Loucy (cell line): ENCODE measurements around the gene KIRREL3.

Experiments
- H2AFZ ChIP-seq: fragments of 200-600 bp; sonication (generic); 2 replicates; pipeline ENCODE4 v1.6.0; 2016; ENCODE audit warnings: antibody characterized with exemption, mild to moderate bottlenecking, low read length, moderate library complexity
- H3F3A ChIP-seq: fragments of 200-600 bp; 2 replicates; pipeline ENCODE4 v1.6.0; 2016; ENCODE audit warnings: antibody characterized with exemption, low read depth, mild to moderate bottlenecking
- H3K27me3 ChIP-seq: fragments of 200-600 bp; sonication (generic); 2 replicates; pipeline ENCODE4 v1.6.1; 2014; ENCODE audit warnings: low read length, mild to moderate bottlenecking; ENCODE audit not compliant: insufficient read depth, poor library complexity, severe bottlenecking
- H3K36me3 ChIP-seq: fragments of 200-600 bp; sonication (generic); 2 replicates; pipeline ENCODE4 v1.6.1; 2016; ENCODE audit warnings: low read length; ENCODE audit not compliant: insufficient read depth
- H3K4me1 ChIP-seq: fragments of 200-600 bp; sonication (generic); 2 replicates; pipeline ENCODE4 v1.5.1; 2014; ENCODE audit warnings: low read length, mild to moderate bottlenecking; ENCODE audit not compliant: insufficient read depth, poor library complexity, severe bottlenecking
- H3K4me2 ChIP-seq: fragments of 200-600 bp; sonication (generic); 2 replicates; pipeline ENCODE4 v1.6.0; 2014; ENCODE audit warnings: antibody characterized with exemption, low read length, low read depth, mild to moderate bottlenecking; ENCODE audit not compliant: poor library complexity, severe bottlenecking
- H3K4me3 ChIP-seq: fragments of 200-600 bp; sonication (generic); 2 replicates; pipeline ENCODE4 v1.5.1; 2014; ENCODE audit warnings: low read length, mild to moderate bottlenecking, mixed read lengths; ENCODE audit not compliant: poor library complexity, severe bottlenecking
- H3K79me2 ChIP-seq: fragments of 200-600 bp; sonication (generic); 2 replicates; pipeline ENCODE4 v1.6.1; 2014; ENCODE audit warnings: low read length; ENCODE audit not compliant: insufficient read depth
- H3K9ac ChIP-seq: fragments of 200-600 bp; sonication (generic); 2 replicates; pipeline ENCODE4 v1.6.0; 2014; ENCODE audit warnings: mild to moderate bottlenecking, low read depth, low read length, moderate library complexity; ENCODE audit not compliant: poor library complexity, severe bottlenecking
- H3K9me2 ChIP-seq: fragments of 200-600 bp; sonication (generic); replicated peaks from 2 replicates; pipeline ENCODE4 v1.6.1; 2016; ENCODE audit warnings: low read depth, low read length, mixed read lengths
- H3K9me3 ChIP-seq: fragments of 200-600 bp; sonication (generic); 2 replicates; pipeline ENCODE4 v1.6.1; 2014; ENCODE audit warnings: mild to moderate bottlenecking, antibody characterized with exemption, low read length, low read depth; ENCODE audit not compliant: insufficient read depth
- H4K20me1 ChIP-seq: fragments of 200-600 bp; sonication (generic); 2 replicates; pipeline ENCODE4 v1.6.0; 2014; ENCODE audit warnings: antibody characterized with exemption, low read length, mild to moderate bottlenecking; ENCODE audit not compliant: insufficient read depth, poor library complexity, severe bottlenecking
- CTCF ChIP-seq: fragments of 200-600 bp; sonication (generic); conservative IDR thresholded peaks from 2 replicates; pipeline ENCODE4 v1.5.1; 2014; ENCODE audit warnings: mild to moderate bottlenecking, antibody characterized with exemption, low read length
- EZH2phosphoT487 ChIP-seq: fragments of 200-600 bp; IDR thresholded peaks from 2 replicates; pipeline ENCODE4 v1.6.1; 2018; ENCODE audit warnings: antibody characterized with exemption, mild to moderate bottlenecking, moderate library complexity, borderline replicate concordance

KIRREL3 gene

GRCh38 chr11:126804363-126804762, 196.2 kb downstream of the KIRREL3 start:
- Histone ChIP-seq H4K20me1 (no peaks in the 10 kb centered on the region), H3K27me3 (no peaks in the 10 kb centered on the region), H3K9ac (no peak overlapping the region), H3K9me2 (no peaks in the 10 kb centered on the region), H3K36me3 (no peaks in the 10 kb centered on the region), H3K4me3 (no peak overlapping the region), H3K4me2 (no peak overlapping the region), H3F3A (no peaks in the 10 kb centered on the region), H3K79me2 (no peaks in the 10 kb centered on the region), H3K4me1 (no peaks in the 10 kb centered on the region), H3K9me3 (no peaks in the 10 kb centered on the region), H2AFZ (no peak overlapping the region)
- TF ChIP-seq EZH2phosphoT487 = no peak
- no peak for TF ChIP-seq CTCF

- TF ChIP-seq CTCF (no peak), EZH2phosphoT487 (no peak)
- H3K36me3 ChIP-seq = no peaks in the 10 kb centered on the region
- no peaks in the 10 kb centered on the region for H3K9me2 ChIP-seq
- H3K79me2 ChIP-seq = no peaks in the 10 kb centered on the region
- no peaks in the 10 kb centered on the region for H3F3A ChIP-seq
- H3K27me3 ChIP-seq = no peaks in the 10 kb centered on the region
- H4K20me1 ChIP-seq = no peaks in the 10 kb centered on the region
- H3K4me1 ChIP-seq = no peaks in the 10 kb centered on the region
- H2AFZ ChIP-seq = no peak overlapping the region
- H3K9me3 ChIP-seq = no peaks in the 10 kb centered on the region
- no peak overlapping the region for H3K9ac ChIP-seq
- no peak overlapping the region for H3K4me3 ChIP-seq
- no peak overlapping the region for H3K4me2 ChIP-seq
Measured at GRCh38 chr11:126800009-126800408, 200.6 kb downstream of the KIRREL3 start.

- H3K4me1 ChIP-seq = no peaks in the 10 kb centered on the region
- no peaks in the 10 kb centered on the region for H3F3A ChIP-seq
- H3K9me3 ChIP-seq = no peaks in the 10 kb centered on the region
- TF ChIP-seq EZH2phosphoT487 (no peak), CTCF (no peak)
- no peak overlapping the region for H3K4me3 ChIP-seq
- no peak overlapping the region for H2AFZ ChIP-seq
- H3K36me3 ChIP-seq = no peaks in the 10 kb centered on the region
- H3K4me2 ChIP-seq = no peak overlapping the region
- no peaks in the 10 kb centered on the region for H3K79me2 ChIP-seq
- no peak overlapping the region for H3K9ac ChIP-seq
- no peaks in the 10 kb centered on the region for H4K20me1 ChIP-seq
- no peaks in the 10 kb centered on the region for H3K27me3 ChIP-seq
- no peaks in the 10 kb centered on the region for H3K9me2 ChIP-seq
Measured at GRCh38 chr11:126797457-126798169, 203.0 kb downstream of the KIRREL3 start.
